Mesothelial cell of epicardium (in vitro differentiated cells): ENCODE results near the gene ATP6V0B. TPM values are rescaled to one million over a fixed set of nuclear protein-coding genes. Genes with fewer than 3 reads are reported as not detected.

ENCODE experiments used
- DNase-seq, 2 experiments: peaks; one replicate each; pipeline ENCODE4 v3.0.0; 2021; ENCODE audit warnings: low spot score in 2 of 2; ENCODE audit not compliant: unreplicated experiment in 2 of 2
- H3K27ac Mint-ChIP-seq: 2 replicates; pipeline ENCODE4 v1.8.0; 2021; ENCODE audit warnings: mixed read lengths
- H3K27me3 Mint-ChIP-seq: 2 replicates; pipeline ENCODE4 v1.8.0; 2021; ENCODE audit warnings: low read depth, mixed read lengths
- H3K36me3 Mint-ChIP-seq: 2 replicates; pipeline ENCODE4 v1.8.0; 2021; ENCODE audit warnings: mixed read lengths
- H3K4me1 Mint-ChIP-seq: 2 replicates; pipeline ENCODE4 v1.8.0; 2021; ENCODE audit warnings: mixed read lengths
- H3K4me3 Mint-ChIP-seq: 2 replicates; pipeline ENCODE4 v1.8.0; 2021; ENCODE audit warnings: mild to moderate bottlenecking, moderate library complexity, mixed read lengths
- H3K9me3 Mint-ChIP-seq: 2 replicates; pipeline ENCODE4 v1.8.0; 2021; ENCODE audit warnings: mixed read lengths
- CTCF ChIP-seq: fragments of 200-600 bp; sonication (generic); IDR thresholded peaks from one replicate; pipeline ENCODE4 v1.5.0; 2021; ENCODE audit warnings: antibody characterized with exemption; ENCODE audit not compliant: unreplicated experiment
- total RNA-seq: library from RNA; stranded (reverse); gene quantifications from 3 replicates; pipeline ENCODE4 v1.2.1, GENCODE V29; 2021

The ATP6V0B gene
- total RNA-seq, 1 donor from 2014 or later, result 72.8 TPM

DNA sequence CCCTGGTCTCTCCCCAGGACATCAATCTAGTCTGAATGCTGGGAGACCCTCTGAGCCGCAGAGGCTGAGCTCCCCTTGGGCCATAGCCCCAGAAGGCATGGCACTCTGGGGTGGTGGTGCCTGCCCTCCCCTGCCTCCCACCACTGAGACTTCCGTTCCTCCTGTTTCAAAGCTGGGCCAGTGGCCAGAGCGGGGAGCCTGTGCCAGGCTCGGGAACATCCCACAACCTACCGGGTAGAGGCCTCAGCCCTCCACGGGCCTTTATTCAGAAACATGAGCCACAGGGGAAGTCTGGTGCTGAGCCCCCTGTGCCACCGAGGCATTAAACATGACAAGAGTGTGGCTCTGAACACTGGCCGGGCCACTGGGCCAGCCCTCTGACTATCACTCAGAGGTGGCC, 24.7 kb downstream of the ATP6V0B start:
- H3K9me3 Mint-ChIP-seq, result no peaks in the 10 kb centered on the region
- DNase-seq, result no peak
- no peak overlapping the region for H3K27ac Mint-ChIP-seq
- H3K36me3 Mint-ChIP-seq, result peaks cover 6% of the 10 kb centered on the region
- TF ChIP-seq CTCF, result no peak
- H3K4me3 Mint-ChIP-seq, result no peak overlapping the region
- no peaks in the 10 kb centered on the region for H3K27me3 Mint-ChIP-seq
- H3K4me1 Mint-ChIP-seq, result no peaks in the 10 kb centered on the region

DNA sequence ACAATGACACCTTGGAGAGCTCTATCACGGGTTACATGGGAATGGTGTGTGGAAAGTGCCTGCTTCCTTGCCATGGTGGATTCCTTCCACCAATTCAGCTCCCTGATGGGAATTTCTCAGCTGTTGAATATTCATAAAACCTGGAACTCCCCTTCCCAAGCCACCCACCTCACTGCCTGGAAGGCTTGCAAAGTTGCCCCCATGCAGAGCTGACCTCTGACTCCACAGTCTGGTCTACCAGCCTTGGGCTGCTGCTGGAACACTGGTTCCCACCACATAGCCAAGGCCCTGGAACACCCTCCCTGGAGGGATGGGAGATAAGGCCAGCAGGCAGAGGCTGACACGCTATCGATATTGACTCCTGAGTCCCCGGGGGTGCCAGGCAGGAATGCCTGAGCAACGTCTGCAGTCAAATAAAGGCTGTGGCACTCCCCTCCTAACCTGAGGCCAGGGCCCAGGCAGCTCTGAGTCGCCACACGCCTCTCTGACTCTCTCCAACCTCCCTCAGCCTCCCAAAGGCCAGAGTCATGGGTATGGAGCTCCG, 25.4 kb downstream of the ATP6V0B start:
- Mint-ChIP-seq H3K4me3 (no peak overlapping the region), H3K4me1 (no peaks in the 10 kb centered on the region), H3K9me3 (no peaks in the 10 kb centered on the region), H3K27ac (no peak overlapping the region), H3K36me3 (peaks cover 6% of the 10 kb centered on the region), H3K27me3 (no peaks in the 10 kb centered on the region)
- DNase-seq, result no peak
- TF ChIP-seq CTCF, result no peak

DNA sequence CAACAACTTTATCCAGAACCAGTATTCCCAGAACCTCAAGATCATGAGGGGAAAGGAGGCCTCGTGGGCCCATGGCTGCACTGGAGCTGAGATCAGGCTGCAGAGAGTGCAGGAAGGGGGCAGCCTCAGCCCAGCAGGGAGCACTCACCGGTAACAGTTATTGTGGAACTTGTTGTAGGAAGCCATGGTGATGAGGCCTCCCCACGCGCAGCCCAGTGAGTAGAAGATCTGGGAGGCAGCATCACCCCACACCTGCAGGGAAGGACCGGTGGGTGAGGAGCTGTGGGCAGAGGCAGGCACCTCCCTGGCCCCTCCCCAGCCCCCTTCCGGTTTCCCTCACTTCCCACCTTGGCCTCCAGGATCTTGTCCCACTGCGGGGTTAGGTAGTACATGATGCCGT, 27.4 kb downstream of the ATP6V0B start:
- TF ChIP-seq CTCF, result no peak
- no peaks in the 10 kb centered on the region for H3K27me3 Mint-ChIP-seq
- H3K27ac Mint-ChIP-seq, result no peak overlapping the region
- no peaks in the 10 kb centered on the region for H3K4me1 Mint-ChIP-seq
- DNase-seq, result no peak
- H3K4me3 Mint-ChIP-seq, result no peak overlapping the region
- peaks cover 6% of the 10 kb centered on the region for H3K36me3 Mint-ChIP-seq
- no peaks in the 10 kb centered on the region for H3K9me3 Mint-ChIP-seq

- H3K9me3 Mint-ChIP-seq, result no peaks in the 10 kb centered on the region
- DNase-seq, result no peak
- peaks cover 6% of the 10 kb centered on the region for H3K36me3 Mint-ChIP-seq
- H3K4me3 Mint-ChIP-seq, result no peak overlapping the region
- H3K4me1 Mint-ChIP-seq, result no peaks in the 10 kb centered on the region
- H3K27me3 Mint-ChIP-seq, result no peaks in the 10 kb centered on the region
- no peak overlapping the region for H3K27ac Mint-ChIP-seq
- peak; percentile 57 for TF ChIP-seq CTCF
Observed at GRCh38 chr1:44002606-44003157, 27.9 kb downstream of the ATP6V0B start.

- H3K36me3 Mint-ChIP-seq, result peaks cover 9% of the 10 kb centered on the region
- no peaks in the 10 kb centered on the region for H3K9me3 Mint-ChIP-seq
- no peak for DNase-seq
- H3K27me3 Mint-ChIP-seq, result no peaks in the 10 kb centered on the region
- no peak for TF ChIP-seq CTCF
- no peak overlapping the region for H3K27ac Mint-ChIP-seq
- no peak overlapping the region for H3K4me3 Mint-ChIP-seq
- H3K4me1 Mint-ChIP-seq, result peaks cover 7% of the 10 kb centered on the region
Observed at GRCh38 chr1:44008259-44008658, 33.5 kb downstream of the ATP6V0B start.

GRCh38 chr1:44010935-44011471, 36.2 kb downstream of the ATP6V0B start:
- Mint-ChIP-seq H3K27me3 (no peaks in the 10 kb centered on the region), H3K4me3 (no peak overlapping the region), H3K27ac (no peak overlapping the region), H3K36me3 (peaks cover 9% of the 10 kb centered on the region), H3K4me1 (peaks cover 7% of the 10 kb centered on the region), H3K9me3 (no peaks in the 10 kb centered on the region)
- TF ChIP-seq CTCF, result no peak
- DNase-seq, result no peak
